HPDE6-E6E7 (cell line): ENCODE measurements around the gene BAZ1B.
"Not testable (repeated sequence)": the region's sequence is repeated elsewhere in the genome, so short reads cannot be mapped to it uniquely, and the experiment has no call there.

ENCODE experiments used
- DNase-seq: peaks from one replicate; pipeline ENCODE4 v3.0.0; 2011; ENCODE audit warnings: missing footprints; ENCODE audit errors: extremely low spot score

Gene BAZ1B

GRCh38 chr7:73426016-73426415, 96.1 kb downstream of the BAZ1B start:
- no peak for DNase-seq

- DNase-seq, result no peak
Measured at GRCh38 chr7:73425356-73425983, 96.6 kb downstream of the BAZ1B start.

GRCh38 chr7:73424489-73424885, 97.6 kb downstream of the BAZ1B start:
- DNase-seq, result no peak

GRCh38 chr7:73423519-73424488, 98.3 kb downstream of the BAZ1B start:
- no peak for DNase-seq

GRCh38 chr7:73420610-73421009, 101.5 kb downstream of the BAZ1B start:
- DNase-seq, result not testable (repeated sequence)

GRCh38 chr7:73420016-73420415, 102.1 kb downstream of the BAZ1B start:
- not testable (repeated sequence) for DNase-seq

GRCh38 chr7:73418113-73418703, 103.9 kb downstream of the BAZ1B start:
- no peak for DNase-seq

- DNase-seq, result not testable (repeated sequence)
Measured at GRCh38 chr7:73410541-73411131, 111.5 kb downstream of the BAZ1B start.

GRCh38 chr7:73404860-73405259, 117.2 kb downstream of the BAZ1B start:
- not testable (repeated sequence) for DNase-seq

GRCh38 chr7:73399185-73400050, 122.7 kb downstream of the BAZ1B start:
- not testable (repeated sequence) for DNase-seq

GRCh38 chr7:73397521-73398281, 124.4 kb downstream of the BAZ1B start:
- no peak for DNase-seq

GRCh38 chr7:73395538-73396503, 126.3 kb downstream of the BAZ1B start:
- DNase-seq, result no peak

- DNase-seq, result no peak
Measured at GRCh38 chr7:73394422-73394821, 127.7 kb downstream of the BAZ1B start.

GRCh38 chr7:73391396-73391795, 130.7 kb downstream of the BAZ1B start:
- DNase-seq, result no peak
